GM23248 (cell line): ENCODE results near the gene ZNF91. TPM values are rescaled to one million over a fixed set of nuclear protein-coding genes. Genes with fewer than 3 reads are reported as not detected.
"Not testable (repeated sequence)": the region's sequence is repeated elsewhere in the genome, so short reads cannot be mapped to it uniquely, and the experiment has no call there.

Experiments
- DNase-seq: peaks from one replicate; pipeline ENCODE4 v3.0.0-alpha.2; 2015
- H2AFZ ChIP-seq: fragments of 200-600 bp; sonication (generic); 2 replicates; pipeline ENCODE4 v1.6.1; 2016; ENCODE audit warnings: antibody characterized with exemption
- H3F3A ChIP-seq: fragments of 200-600 bp; sonication (generic); 2 replicates; pipeline ENCODE4 v1.6.1; 2016; ENCODE audit warnings: mild to moderate bottlenecking, antibody characterized with exemption, mixed run types; ENCODE audit not compliant: insufficient read depth
- H3K27ac ChIP-seq: fragments of 200-600 bp; sonication (generic); 2 replicates; pipeline ENCODE4 v1.5.1; 2016; ENCODE audit warnings: mild to moderate bottlenecking
- H3K27me3 ChIP-seq: fragments of 200-600 bp; sonication (generic); replicated peaks from 2 replicates; pipeline ENCODE4 v1.6.1; 2016; ENCODE audit warnings: mild to moderate bottlenecking; ENCODE audit not compliant: insufficient read depth
- H3K36me3 ChIP-seq: fragments of 200-600 bp; sonication (generic); 2 replicates; pipeline ENCODE4 v1.6.1; 2016; ENCODE audit warnings: low read depth, mild to moderate bottlenecking
- H3K4me1 ChIP-seq: fragments of 200-600 bp; sonication (generic); 2 replicates; pipeline ENCODE4 v1.6.1; 2016; ENCODE audit warnings: mild to moderate bottlenecking; ENCODE audit not compliant: insufficient read depth
- H3K4me2 ChIP-seq: fragments of 200-600 bp; sonication (generic); one replicate; pipeline ENCODE4 v1.6.1; 2016; ENCODE audit warnings: mild to moderate bottlenecking; ENCODE audit not compliant: unreplicated experiment
- H3K4me3 ChIP-seq: fragments of 200-600 bp; sonication (generic); 2 replicates; pipeline ENCODE4 v1.5.1; 2016; ENCODE audit warnings: mild to moderate bottlenecking
- H3K79me2 ChIP-seq: fragments of 200-600 bp; sonication (generic); 2 replicates; pipeline ENCODE4 v1.6.1; 2016; ENCODE audit warnings: mild to moderate bottlenecking; ENCODE audit not compliant: insufficient read depth
- H3K9ac ChIP-seq: fragments of 200-600 bp; sonication (generic); 2 replicates; pipeline ENCODE4 v1.6.1; 2016; ENCODE audit warnings: mild to moderate bottlenecking
- H3K9me2 ChIP-seq: fragments of 200-600 bp; sonication (generic); 2 replicates; pipeline ENCODE4 v1.6.1; 2016; ENCODE audit warnings: mixed run types, mild to moderate bottlenecking, moderate library complexity; ENCODE audit not compliant: insufficient read depth
- H3K9me3 ChIP-seq: fragments of 200-600 bp; sonication (generic); one replicate; pipeline ENCODE4 v1.6.1; 2017; ENCODE audit warnings: low read depth
- H4K20me1 ChIP-seq: fragments of 200-600 bp; sonication (generic); 2 replicates; pipeline ENCODE4 v1.6.0; 2016; ENCODE audit not compliant: insufficient read depth
- EZH2 ChIP-seq: fragments of 200-600 bp; sonication (generic); IDR thresholded peaks from 2 replicates; pipeline ENCODE4 v1.6.1; 2018; ENCODE audit warnings: antibody characterized with exemption, mild to moderate bottlenecking; ENCODE audit not compliant: insufficient read depth, poor library complexity, severe bottlenecking
- EZH2phosphoT487 ChIP-seq: fragments of 200-600 bp; sonication (generic); IDR thresholded peaks from 2 replicates; pipeline ENCODE4 v1.6.1; 2018; ENCODE audit warnings: antibody characterized with exemption, moderate library complexity, mild to moderate bottlenecking, low read depth; ENCODE audit not compliant: insufficient read depth
- WGBS, 2 experiments: methylation state at CpG; one replicate each; pipeline ENCODE4 v1.1.6; 2015 to 2017; ENCODE audit warnings: low lambda C conversion rate in 2 of 2, low coverage in 1 of 2; ENCODE audit errors: missing lambda C conversion rate in 2 of 2; 5-methylcytosine and 5-hydroxymethylcytosine counted together
- in situ Hi-C: fragments of 300-500 bp; cut with MboI; formaldehyde crosslinking; loops from 2 replicates; pipeline ENCODE4 v1.15.0; 2020
- polyA plus RNA-seq: library from polyadenylated mRNA; unstranded; fragments of >200 nt; fragmentation: Nextera tagmentation; extraction: Ambion mirVana; gene quantifications from 2 replicates; pipeline ENCODE4 v1.2.1, GENCODE V29; 2016
- total RNA-seq: library from RNA; depleted of rRNA; stranded (reverse); fragments of >200 nt; shearing (Covaris generic); gene quantifications from 2 replicates; pipeline ENCODE4 v1.2.3, GENCODE V29; 2014

Gene ZNF91
- total and polyA plus RNA-seq, 2 experiments from 2014 or later = 8.2 to 10.5 TPM

GRCh38 chr19:23310729-23311211 is 84.5 kb downstream of the ZNF91 start:
- 49 to 50% methylated on average over 2 of the region's 2 CpGs for WGBS, 2 experiments
- in situ Hi-C loops = no loop called here
- DNase-seq = no peak

GRCh38 chr19:23309926-23310325 is 85.3 kb downstream of the ZNF91 start:
- Histone ChIP-seq H3K9me3 (no peaks in the 10 kb centered on the region), H4K20me1 (no peaks in the 10 kb centered on the region), H3K27me3 (no peaks in the 10 kb centered on the region), H3K79me2 (no peaks in the 10 kb centered on the region), H3K9me2 (no peaks in the 10 kb centered on the region), H2AFZ (no peak overlapping the region), H3K4me2 (no peak overlapping the region), H3F3A (no peaks in the 10 kb centered on the region), H3K4me3 (no peak overlapping the region), H3K4me1 (no peaks in the 10 kb centered on the region), H3K9ac (no peak overlapping the region), H3K36me3 (no peaks in the 10 kb centered on the region), H3K27ac (no peak overlapping the region)
- 45 to 50% methylated on average over 1 of the region's 1 CpG for WGBS, 2 experiments
- DNase-seq = no peak
- in situ Hi-C loops = no loop called here
- TF ChIP-seq EZH2phosphoT487 (no peak), EZH2 (no peak)

More at GRCh38 chr19:23310729-23311211, 84.5 kb downstream of the ZNF91 start:
- H2AFZ ChIP-seq = no peak overlapping the region
- H3K9me3 ChIP-seq = no peaks in the 10 kb centered on the region
- H4K20me1 ChIP-seq = no peaks in the 10 kb centered on the region
- H3K36me3 ChIP-seq = no peaks in the 10 kb centered on the region
- no peaks in the 10 kb centered on the region for H3K4me1 ChIP-seq
- no peak overlapping the region for H3K9ac ChIP-seq
- H3K4me2 ChIP-seq = no peak overlapping the region
- H3K9me2 ChIP-seq = no peaks in the 10 kb centered on the region
- H3K27ac ChIP-seq = no peak overlapping the region
- no peaks in the 10 kb centered on the region for H3F3A ChIP-seq
- no peaks in the 10 kb centered on the region for H3K27me3 ChIP-seq
- TF ChIP-seq EZH2 (no peak), EZH2phosphoT487 (no peak)
- H3K4me3 ChIP-seq = no peak overlapping the region
- H3K79me2 ChIP-seq = no peaks in the 10 kb centered on the region

DNA sequence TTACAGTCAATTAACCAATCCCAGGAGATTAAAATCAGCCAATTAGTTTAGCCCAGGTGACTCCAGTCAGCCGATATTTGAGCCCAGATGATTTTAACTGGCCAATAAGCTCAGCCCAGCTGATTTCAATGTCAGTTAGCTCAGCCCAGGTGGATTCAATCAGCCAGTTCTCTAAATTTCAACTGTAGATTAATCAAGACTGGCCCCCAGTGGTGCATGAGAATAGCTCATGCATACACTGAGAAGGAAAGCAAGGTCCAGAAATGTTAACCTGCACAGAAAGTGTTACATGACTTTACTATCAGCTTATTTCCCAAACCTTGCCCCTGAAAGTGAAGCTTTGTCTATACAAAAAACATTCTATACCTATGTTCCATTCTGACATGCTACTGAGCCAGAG is 89.7 kb downstream of the ZNF91 start:
- Histone ChIP-seq H4K20me1 (no peaks in the 10 kb centered on the region), H3K9me2 (no peaks in the 10 kb centered on the region), H2AFZ (no peak overlapping the region), H3F3A (no peaks in the 10 kb centered on the region), H3K4me2 (no peak overlapping the region), H3K27me3 (no peaks in the 10 kb centered on the region), H3K27ac (no peak overlapping the region), H3K36me3 (no peaks in the 10 kb centered on the region), H3K4me1 (no peaks in the 10 kb centered on the region), H3K79me2 (no peaks in the 10 kb centered on the region), H3K9me3 (no peaks in the 10 kb centered on the region), H3K4me3 (no peak overlapping the region), H3K9ac (no peak overlapping the region)
- 17 to 33% methylated on average over 1 of the region's 1 CpG for WGBS, 2 experiments
- no peak for TF ChIP-seq EZH2
- no peak for TF ChIP-seq EZH2phosphoT487
- in situ Hi-C loops = no loop called here
- no peak for DNase-seq

GRCh38 chr19:23304238-23304637 is 91.0 kb downstream of the ZNF91 start:
- H3K4me2 ChIP-seq = no peak overlapping the region
- no peaks in the 10 kb centered on the region for H3K9me3 ChIP-seq
- TF ChIP-seq EZH2 (no peak), EZH2phosphoT487 (no peak)
- no peaks in the 10 kb centered on the region for H3K36me3 ChIP-seq
- H3K4me3 ChIP-seq = no peak overlapping the region
- H2AFZ ChIP-seq = no peak overlapping the region
- H3K79me2 ChIP-seq = no peaks in the 10 kb centered on the region
- H3K4me1 ChIP-seq = no peaks in the 10 kb centered on the region
- no peak overlapping the region for H3K27ac ChIP-seq
- in situ Hi-C loops = no loop called here
- no peak overlapping the region for H3K9ac ChIP-seq
- no peaks in the 10 kb centered on the region for H4K20me1 ChIP-seq
- no peaks in the 10 kb centered on the region for H3F3A ChIP-seq
- DNase-seq = no peak
- no peaks in the 10 kb centered on the region for H3K27me3 ChIP-seq
- H3K9me2 ChIP-seq = no peaks in the 10 kb centered on the region
- WGBS, 2 experiments = 26 to 37% methylated on average over 3 of the region's 3 CpGs

GRCh38 chr19:23294141-23294540 is 101.1 kb downstream of the ZNF91 start:
- WGBS, 2 experiments = 36 to 44% methylated on average over 4 of the region's 4 CpGs
- in situ Hi-C loops = no loop called here
- H3K9me3 ChIP-seq = no peaks in the 10 kb centered on the region

GRCh38 chr19:23289966-23290365 is 105.3 kb downstream of the ZNF91 start:
- H3K27me3 ChIP-seq, H3F3A ChIP-seq, H3K9ac ChIP-seq, DNase-seq, H3K9me2 ChIP-seq, H3K4me2 ChIP-seq, H4K20me1 ChIP-seq, H3K36me3 ChIP-seq, H3K79me2 ChIP-seq, H3K4me1 ChIP-seq, H3K9me3 ChIP-seq, in situ Hi-C loops, H3K4me3 ChIP-seq, H3K27ac ChIP-seq, H2AFZ ChIP-seq: not testable (repeated sequence)
- 80 to 92% methylated on average over 13 to 26 of the region's 26 CpGs for WGBS, 2 experiments

More at GRCh38 chr19:23294141-23294540, 101.1 kb downstream of the ZNF91 start:
- TF ChIP-seq EZH2 (no peak), EZH2phosphoT487 (no peak)
- Histone ChIP-seq H3F3A (no peaks in the 10 kb centered on the region), H2AFZ (no peak overlapping the region), H3K27me3 (no peaks in the 10 kb centered on the region), H3K4me3 (no peak overlapping the region), H4K20me1 (no peaks in the 10 kb centered on the region), H3K4me1 (no peaks in the 10 kb centered on the region), H3K4me2 (no peak overlapping the region), H3K79me2 (no peaks in the 10 kb centered on the region), H3K9me2 (no peaks in the 10 kb centered on the region), H3K9ac (no peak overlapping the region), H3K36me3 (no peaks in the 10 kb centered on the region), H3K27ac (no peak overlapping the region)
- DNase-seq = no peak
